Bronchus fibroblast of lung (primary cell): Measurements from ENCODE around the gene CYP4F3. TPM values are rescaled to one million over a fixed set of nuclear protein-coding genes. Genes with fewer than 3 reads are reported as not detected.

Experiments used
- total RNA-seq: library from RNA; depleted of rRNA; stranded (reverse); fragments of >200 nt; gene quantifications from 2 replicates; pipeline ENCODE4 v1.2.3, GENCODE V29; 2015

Gene CYP4F3
- not detected in 2 replicates for total RNA-seq

GRCh38 chr19:15640294-15640903 lies at the start of gene CYP4F3:
Gene CYP4F3, plus strand, starts transcription at chr19:15640897. Its CDS starts 519 bp downstream, at chr19:15641416.

GRCh38 chr19:15614507-15615379 lies 26.0 kb upstream of the CYP4F3 start, which contains the start of gene CYP4F8:
Gene CYP4F8, plus strand, starts transcription at chr19:15615218. Its CDS starts 399 bp downstream, at chr19:15615617.

GRCh38 chr19:15672580-15673175 lies 32.0 kb downstream of the CYP4F3 start, which contains the start of gene CYP4F12:
Gene CYP4F12, plus strand, starts transcription at chr19:15673087. Its CDS starts 443 bp downstream, at chr19:15673530.

Other genes with a start within 250 kb of the CYP4F3 start
- 37.9 and 47.9 TPM in 2 replicates for gene AKAP8L, start 221.9 kb upstream of the CYP4F3 start, total RNA-seq
- gene WIZ, start 190.9 kb upstream of the CYP4F3 start, total RNA-seq: 28.2 and 29.1 TPM in 2 replicates
- not detected in 2 replicates for gene RASAL3, start 176.4 kb upstream of the CYP4F3 start, total RNA-seq
- gene PGLYRP2, start 161.4 kb upstream of the CYP4F3 start, total RNA-seq: not detected in 2 replicates
- not detected in 2 replicates for gene CYP4F22, start 132.4 kb upstream of the CYP4F3 start, total RNA-seq
- not detected in 2 replicates for gene CYP4F8, start 25.7 kb upstream of the CYP4F3 start, total RNA-seq
- gene CYP4F12, start 32.2 kb downstream of the CYP4F3 start, total RNA-seq: not detected in 2 replicates
- gene OR10H2, start 87.1 kb downstream of the CYP4F3 start, total RNA-seq: not detected in 2 replicates
- not detected in 2 replicates for gene OR10H3, start 97.1 kb downstream of the CYP4F3 start, total RNA-seq
- not detected in 2 replicates for gene OR10H5, start 146.8 kb downstream of the CYP4F3 start, total RNA-seq
- not detected in 2 replicates for gene OR10H1, start 174.8 kb downstream of the CYP4F3 start, total RNA-seq